NCI-H187 treated with DMSO at 0.1 percent for 48 hours (cell line): ENCODE data around the gene PTPRN2.

Experiments
- DNase-seq: peaks from one replicate; lab custom pipeline; 2025; lab: John Stamatoyannopoulos, UW

PTPRN2 gene

GRCh38 chr7:157561816-157562410, 1025.7 kb downstream of the PTPRN2 start:
- DNase-seq: no peak

GRCh38 chr7:157561523-157561785, 1026.2 kb downstream of the PTPRN2 start:
- DNase-seq: no peak

- no peak for DNase-seq
Measured at GRCh38 chr7:157560710-157561522, 1026.7 kb downstream of the PTPRN2 start.

DNA sequence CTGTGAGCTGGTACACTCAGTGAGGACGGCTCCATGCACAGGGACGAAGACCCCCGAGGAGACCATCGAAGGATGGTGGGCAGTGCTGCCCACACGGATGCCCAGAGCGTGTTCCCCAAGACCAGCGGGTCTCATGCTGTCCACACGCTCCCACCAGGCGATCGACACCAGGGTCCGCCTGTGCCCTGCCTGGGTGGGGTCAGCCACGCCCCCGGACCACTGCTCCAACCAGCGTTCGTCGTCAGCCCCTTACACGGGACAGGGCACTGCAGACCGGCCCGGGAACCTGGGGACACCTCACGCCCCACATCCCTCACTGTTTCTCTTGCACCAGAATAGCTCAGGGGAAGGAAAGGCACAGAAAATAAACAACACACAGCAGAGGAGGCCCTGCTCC, 1027.4 kb downstream of the PTPRN2 start:
- DNase-seq: no peak

GRCh38 chr7:157559596-157560257, 1027.9 kb downstream of the PTPRN2 start:
- DNase-seq: no peak

DNA sequence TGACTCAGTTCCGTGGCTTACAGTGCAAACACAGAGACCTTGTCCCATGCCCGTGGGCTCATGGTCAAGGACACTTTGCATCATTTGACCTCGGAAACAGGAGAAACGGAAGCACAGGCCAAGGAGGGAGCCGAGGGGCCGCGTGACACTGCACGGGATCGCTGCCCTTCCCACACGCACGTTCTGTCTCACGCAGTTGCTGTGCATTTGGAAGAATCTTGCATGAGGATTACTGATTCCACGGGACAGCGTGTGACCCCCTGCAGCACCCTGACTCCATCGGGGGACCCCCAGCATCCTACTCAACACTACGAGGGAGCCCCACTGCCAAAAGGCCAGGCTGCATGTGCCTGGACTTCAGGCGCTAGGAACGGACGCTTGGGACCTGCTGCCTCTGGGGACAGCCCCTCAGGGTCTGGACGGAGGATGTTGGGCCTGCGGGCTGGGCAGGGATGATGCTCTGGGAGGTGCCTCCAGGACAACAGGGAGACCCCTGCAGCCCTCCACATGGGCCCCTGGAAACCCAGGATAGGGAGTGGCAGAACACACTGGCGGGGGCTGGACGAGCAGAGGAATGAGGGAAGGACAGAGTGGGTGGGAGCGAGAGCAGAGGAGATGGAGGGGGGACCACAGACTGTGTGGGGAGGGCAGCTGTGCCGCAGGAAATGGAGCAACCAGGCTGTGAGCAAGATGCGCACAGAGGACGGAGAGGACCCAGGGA, 1028.6 kb downstream of the PTPRN2 start:
- no peak for DNase-seq

GRCh38 chr7:157558516-157558874, 1029.1 kb downstream of the PTPRN2 start:
- no peak for DNase-seq

DNA sequence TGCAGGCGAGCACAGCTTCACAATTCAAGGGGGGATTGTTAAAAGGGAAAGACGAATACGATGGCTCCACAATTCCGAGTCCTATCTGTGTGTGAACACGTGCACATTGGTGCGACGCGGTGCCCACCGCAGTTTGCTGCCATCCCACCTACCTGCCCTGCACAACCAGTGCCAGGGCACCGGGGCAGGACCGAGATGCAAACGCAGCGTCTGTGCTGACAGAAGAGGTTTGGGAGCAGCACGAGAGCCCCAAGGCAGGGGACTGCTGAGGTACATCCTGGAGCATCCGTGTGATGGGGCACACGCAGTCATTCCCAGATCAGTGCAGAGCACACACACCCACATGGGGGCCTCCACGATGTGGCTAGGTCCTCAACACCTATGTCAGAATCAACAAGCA, 1029.6 kb downstream of the PTPRN2 start:
- no peak for DNase-seq

DNA sequence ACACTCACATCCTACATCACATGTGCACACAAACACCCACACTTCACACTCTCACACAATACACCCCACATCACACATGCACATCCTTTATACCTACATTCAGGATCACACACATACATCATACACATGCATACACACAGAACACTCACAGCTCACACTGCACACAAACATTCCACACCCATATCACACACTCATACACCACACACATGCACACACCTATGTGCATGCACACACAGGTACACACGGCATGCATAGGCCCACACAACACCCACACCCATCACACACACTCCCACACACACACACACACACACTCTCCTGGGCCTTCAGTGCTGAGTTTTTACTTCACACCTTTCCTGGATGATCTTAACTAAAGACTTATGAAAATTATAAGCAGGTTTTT, 1030.4 kb downstream of the PTPRN2 start:
- no peak for DNase-seq

GRCh38 chr7:157556642-157556944, 1031.0 kb downstream of the PTPRN2 start:
- no peak for DNase-seq

GRCh38 chr7:157555944-157556641, 1031.5 kb downstream of the PTPRN2 start:
- DNase-seq: no peak

DNA sequence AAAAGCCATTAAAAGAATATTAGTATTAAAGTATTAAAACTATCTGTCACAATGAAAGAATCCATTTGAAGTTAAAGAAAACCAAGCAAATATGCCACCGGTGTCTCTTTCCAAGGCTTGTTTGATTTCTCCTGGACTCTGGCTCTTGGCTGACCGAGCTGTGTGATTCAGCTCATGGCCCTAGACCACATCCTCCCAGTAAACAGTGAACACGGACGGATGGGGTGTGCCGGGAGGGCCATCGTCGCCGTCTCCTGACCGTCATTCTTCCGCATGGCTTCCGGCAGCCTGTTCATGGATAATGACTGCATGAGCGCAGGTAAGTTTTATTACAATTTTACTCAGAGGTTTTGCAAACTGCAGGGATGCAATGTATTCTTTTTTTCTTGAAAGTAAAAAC, 1032.3 kb downstream of the PTPRN2 start:
- no peak for DNase-seq

DNA sequence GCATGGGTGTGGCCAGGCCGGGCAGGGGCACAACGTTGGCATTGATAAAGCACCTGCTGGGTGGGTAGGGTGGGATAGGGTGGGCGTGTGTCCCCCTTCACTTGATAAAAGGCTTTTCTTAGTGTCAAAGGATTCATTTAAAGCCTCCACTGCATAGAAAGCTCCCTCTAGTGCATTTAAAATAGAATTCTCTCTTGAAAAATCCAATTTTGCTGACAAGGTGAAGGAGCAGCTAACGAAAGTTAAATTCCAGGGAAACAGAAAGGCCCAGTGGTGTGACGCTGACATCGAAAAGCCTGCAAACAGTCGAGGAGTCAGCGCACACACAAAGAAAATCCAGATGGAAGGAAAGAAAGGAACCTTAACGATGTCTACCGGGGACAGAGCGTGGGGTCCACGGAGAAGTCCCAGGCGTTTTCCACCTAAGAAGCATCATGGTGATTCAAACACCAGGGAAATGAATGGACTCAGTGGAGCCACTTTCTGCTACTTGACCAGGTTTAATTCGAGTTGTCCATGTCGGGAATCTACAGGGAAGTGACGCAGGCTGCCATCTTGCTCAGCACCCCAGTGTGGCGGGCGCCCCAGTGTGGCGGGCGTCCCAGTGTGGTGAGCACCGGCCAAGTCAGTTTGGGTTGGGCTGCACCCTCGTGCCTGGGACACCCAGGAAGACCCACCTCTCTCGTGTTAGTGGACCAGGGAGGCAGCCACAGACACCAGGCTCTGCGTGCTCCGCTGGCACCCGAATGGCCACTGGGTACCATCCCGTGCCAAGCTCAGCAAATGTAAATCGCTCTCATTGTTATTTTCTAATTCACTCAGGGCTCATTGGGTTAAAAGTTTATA, 1033.0 kb downstream of the PTPRN2 start:
- no peak for DNase-seq

GRCh38 chr7:157553256-157553655, 1034.4 kb downstream of the PTPRN2 start:
- no peak for DNase-seq

DNA sequence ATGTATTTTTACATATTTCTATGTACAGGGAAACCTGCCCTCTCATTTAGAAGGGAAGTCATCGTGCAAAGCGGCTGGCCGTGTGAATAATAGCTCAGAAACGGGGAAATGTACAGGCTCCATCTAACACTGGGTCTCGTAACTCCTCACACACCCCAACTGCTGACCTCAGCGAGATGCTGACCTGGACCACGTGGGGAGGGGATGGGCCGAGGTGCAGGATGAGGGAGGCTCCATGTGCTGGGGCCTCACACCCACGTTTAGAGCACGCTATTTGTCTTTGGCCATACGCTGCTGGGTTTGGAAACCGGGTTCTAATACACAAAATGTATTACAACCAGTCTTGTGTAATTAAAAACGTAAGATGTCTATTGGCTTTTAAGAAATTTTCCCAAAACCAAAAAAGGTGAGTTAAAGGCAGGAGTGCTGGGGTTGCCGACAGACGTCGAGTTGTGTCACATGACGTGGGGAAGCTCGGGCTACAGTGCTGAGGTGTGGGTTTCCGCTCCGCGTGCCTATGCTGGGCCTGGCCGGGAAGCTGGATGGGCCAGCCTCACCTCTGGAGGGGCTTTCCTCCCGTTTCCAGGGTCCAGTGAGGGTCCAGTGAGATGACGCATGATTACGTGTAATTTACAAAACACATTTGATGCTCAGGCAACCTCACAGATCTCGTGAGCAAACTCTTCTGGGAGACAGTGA, 1035.2 kb downstream of the PTPRN2 start:
- DNase-seq: no peak

DNA sequence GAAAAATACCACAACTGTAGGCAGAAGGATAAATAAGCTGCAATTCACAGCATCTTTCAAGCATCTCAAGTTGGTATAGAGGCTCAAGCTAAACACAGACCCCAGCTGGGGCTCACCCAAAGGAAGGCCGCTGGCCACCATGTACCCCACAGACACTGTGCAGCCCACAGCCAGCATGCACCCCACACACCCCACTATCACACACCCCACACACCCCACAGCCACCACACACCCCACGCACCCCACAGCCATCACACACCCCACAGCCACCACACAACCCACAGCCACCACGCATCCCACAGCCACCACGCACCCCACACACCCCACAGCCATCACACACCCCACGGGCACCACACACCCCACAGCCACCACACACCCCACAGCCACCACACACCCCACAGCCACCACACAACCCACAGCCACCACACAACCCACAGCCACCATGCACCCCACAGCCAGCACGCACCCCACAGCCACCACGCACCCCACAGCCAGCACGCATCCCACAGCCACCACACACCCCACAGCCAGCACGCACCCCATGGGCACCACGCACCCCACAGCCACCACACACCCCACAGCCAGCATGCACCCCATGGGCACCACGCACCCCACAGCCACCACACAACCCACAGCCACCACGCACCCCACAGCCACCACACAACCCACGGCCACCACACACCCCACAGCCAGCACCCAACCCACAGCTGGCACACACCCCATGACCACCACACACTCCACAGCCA, 1036.1 kb downstream of the PTPRN2 start:
- no peak for DNase-seq

GRCh38 chr7:157550300-157551275, 1037.0 kb downstream of the PTPRN2 start:
- no peak for DNase-seq

- DNase-seq: no peak
Measured at GRCh38 chr7:157549612-157550299, 1037.9 kb downstream of the PTPRN2 start.
